HS-27A (cell line): Measurements from ENCODE around the gene PLPPR1.

Source experiments
- DNase-seq: peaks from one replicate; pipeline ENCODE4 v3.0.0-alpha.2; 2012; ENCODE audit warnings: low read depth, missing footprints

The PLPPR1 gene

GRCh38 chr9:101047848-101048397 lies 19.4 kb downstream of the PLPPR1 start:
- DNase-seq, result no peak

GRCh38 chr9:101050650-101051049 lies 22.1 kb downstream of the PLPPR1 start:
- DNase-seq, result no peak

- no peak for DNase-seq
Measured at GRCh38 chr9:101054657-101055056, 26.1 kb downstream of the PLPPR1 start.

GRCh38 chr9:101055516-101055915 lies 27.0 kb downstream of the PLPPR1 start:
- no peak for DNase-seq

GRCh38 chr9:101062686-101063085 lies 34.2 kb downstream of the PLPPR1 start:
- DNase-seq, result no peak

- DNase-seq, result no peak
Measured at GRCh38 chr9:101063192-101063591, 34.7 kb downstream of the PLPPR1 start.

- DNase-seq, result no peak
Measured at GRCh38 chr9:101064206-101064605, 35.7 kb downstream of the PLPPR1 start.

- no peak for DNase-seq
Measured at GRCh38 chr9:101065930-101066329, 37.4 kb downstream of the PLPPR1 start.

- DNase-seq, result no peak
Measured at GRCh38 chr9:101068696-101069095, 40.2 kb downstream of the PLPPR1 start.

GRCh38 chr9:101072259-101072658 lies 43.7 kb downstream of the PLPPR1 start:
- DNase-seq, result no peak

GRCh38 chr9:101073122-101073521 lies 44.6 kb downstream of the PLPPR1 start:
- no peak for DNase-seq

GRCh38 chr9:101081641-101082040 lies 53.1 kb downstream of the PLPPR1 start:
- DNase-seq, result no peak

GRCh38 chr9:101083448-101084202 lies 55.1 kb downstream of the PLPPR1 start:
- no peak for DNase-seq

GRCh38 chr9:101087426-101087825 lies 58.9 kb downstream of the PLPPR1 start:
- DNase-seq, result no peak

GRCh38 chr9:101092922-101093321 lies 64.4 kb downstream of the PLPPR1 start:
- DNase-seq, result no peak

GRCh38 chr9:101093620-101094019 lies 65.1 kb downstream of the PLPPR1 start:
- DNase-seq, result no peak

GRCh38 chr9:101094686-101095085 lies 66.2 kb downstream of the PLPPR1 start:
- DNase-seq, result no peak

GRCh38 chr9:101097210-101097609 lies 68.7 kb downstream of the PLPPR1 start:
- no peak for DNase-seq

GRCh38 chr9:101098392-101098791 lies 69.9 kb downstream of the PLPPR1 start:
- DNase-seq, result no peak

- DNase-seq, result no peak
Measured at GRCh38 chr9:101114317-101114716, 85.8 kb downstream of the PLPPR1 start.

- no peak for DNase-seq
Measured at GRCh38 chr9:101115102-101115501, 86.6 kb downstream of the PLPPR1 start.

- DNase-seq, result no peak
Measured at GRCh38 chr9:101117161-101117560, 88.6 kb downstream of the PLPPR1 start.

- no peak for DNase-seq
Measured at GRCh38 chr9:101119206-101119819, 90.8 kb downstream of the PLPPR1 start.
